Glomerular visceral epithelial cell (primary cell): ENCODE data around the gene PDE3A.
A peak's percentile ranks its signal among the peaks of the same experiment; 100 is the strongest.
"Not testable (repeated sequence)": the region's sequence is repeated elsewhere in the genome, so short reads cannot be mapped to it uniquely, and the experiment has no call there.

ENCODE experiments used
- DNase-seq: peaks from one replicate; pipeline ENCODE4 v3.0.0-alpha.2; 2016; ENCODE audit errors: extremely low spot score

Gene PDE3A

GRCh38 chr12:20374795-20375194 lies 6.5 kb downstream of the PDE3A start:
- DNase-seq, result no peak

DNA sequence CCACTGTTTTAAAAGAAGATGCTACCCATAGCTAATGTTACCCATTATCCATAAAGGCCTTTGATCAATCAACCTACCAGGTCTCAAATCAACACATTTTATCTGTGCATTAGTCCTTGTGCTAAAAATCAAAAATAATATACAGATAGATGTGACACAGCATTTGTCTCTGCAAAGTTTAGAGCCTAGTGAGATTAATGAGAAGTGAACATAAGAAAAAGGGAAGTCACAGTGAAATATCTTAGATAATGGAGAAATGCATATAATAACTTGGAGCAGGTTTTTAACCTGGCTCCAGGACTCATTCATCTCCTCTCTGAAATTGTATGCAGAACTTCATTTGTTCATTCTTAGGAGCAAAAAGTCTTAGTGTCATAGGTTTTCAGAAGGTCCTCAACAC lies 7.2 kb downstream of the PDE3A start:
- DNase-seq, result no peak

GRCh38 chr12:20376984-20377383 lies 8.6 kb downstream of the PDE3A start:
- DNase-seq, result peak; percentile 11

DNA sequence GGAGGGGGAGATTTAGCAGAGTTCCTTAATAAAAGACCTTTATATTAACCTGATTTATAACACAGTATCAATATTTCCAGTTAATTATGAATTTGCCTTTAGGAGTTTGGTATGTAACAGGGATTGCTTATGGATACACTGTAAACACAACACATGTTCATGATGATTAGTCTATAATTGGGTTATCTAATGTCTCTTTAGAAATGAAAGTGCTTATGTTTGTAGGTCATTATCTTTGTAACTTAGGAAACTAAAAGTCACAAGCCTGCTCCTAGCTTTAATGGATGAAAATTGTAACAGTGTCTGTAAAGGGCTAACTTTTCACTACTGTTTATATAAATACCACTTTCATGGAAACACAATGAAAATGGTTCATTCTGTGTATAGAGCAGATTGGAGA lies 9.4 kb downstream of the PDE3A start:
- no peak for DNase-seq

DNA sequence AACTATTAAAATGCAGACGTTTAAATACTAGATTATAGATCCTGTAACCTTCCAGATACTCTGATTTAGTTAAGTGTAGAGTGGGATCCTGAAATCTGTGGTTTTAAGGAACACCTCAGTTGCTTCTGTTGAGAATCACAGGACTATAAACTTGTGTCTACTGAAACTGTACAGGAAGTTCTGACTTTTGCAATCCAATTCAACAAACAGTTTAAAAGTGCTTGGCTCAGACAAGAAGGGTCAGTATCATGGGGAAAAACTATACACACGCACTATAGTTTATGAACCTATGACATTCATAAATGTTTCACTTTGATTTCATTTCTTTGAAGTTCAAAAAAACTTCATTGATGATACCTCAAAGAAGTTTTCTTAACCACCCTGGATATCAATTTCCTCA lies 13.8 kb downstream of the PDE3A start:
- DNase-seq, result no peak

DNA sequence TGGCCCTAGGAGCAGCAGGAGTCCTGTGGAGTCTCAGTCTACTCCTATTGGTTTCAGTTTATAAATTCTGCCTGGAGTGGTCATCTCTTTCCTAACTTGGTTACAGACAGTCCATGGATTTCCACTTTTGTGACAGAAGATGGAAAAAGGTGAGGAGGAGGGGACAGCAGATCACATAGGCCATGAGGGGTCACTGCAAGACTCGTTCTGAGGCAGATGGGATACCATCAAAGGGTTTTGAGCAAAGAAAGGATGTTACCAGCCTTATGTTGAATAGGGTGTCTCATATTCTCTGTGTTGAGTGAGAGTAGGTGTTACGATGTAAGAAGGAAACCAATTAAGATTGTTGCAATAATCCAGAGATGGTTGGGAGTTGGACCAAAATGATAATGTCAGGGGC lies 15.3 kb downstream of the PDE3A start:
- DNase-seq, result no peak

DNA sequence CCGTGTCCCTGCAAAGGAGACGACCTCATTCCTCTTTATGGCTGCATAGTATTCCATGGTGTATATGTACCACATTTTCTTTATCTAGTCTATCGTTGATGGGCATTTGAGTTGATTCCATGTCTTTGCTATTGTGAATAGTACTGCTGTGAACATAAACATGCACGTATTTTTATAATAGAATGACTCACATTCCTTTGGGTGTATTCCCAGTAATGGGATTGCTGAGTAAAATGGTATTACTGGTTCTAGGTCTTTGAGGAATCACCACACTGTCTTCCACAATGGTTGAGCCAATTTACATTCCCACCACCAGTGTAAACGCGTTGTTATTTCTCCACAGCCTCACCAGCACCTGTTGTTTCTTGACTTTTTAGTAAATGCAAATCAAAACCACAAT lies 16.5 kb downstream of the PDE3A start:
- not testable (repeated sequence) for DNase-seq

DNA sequence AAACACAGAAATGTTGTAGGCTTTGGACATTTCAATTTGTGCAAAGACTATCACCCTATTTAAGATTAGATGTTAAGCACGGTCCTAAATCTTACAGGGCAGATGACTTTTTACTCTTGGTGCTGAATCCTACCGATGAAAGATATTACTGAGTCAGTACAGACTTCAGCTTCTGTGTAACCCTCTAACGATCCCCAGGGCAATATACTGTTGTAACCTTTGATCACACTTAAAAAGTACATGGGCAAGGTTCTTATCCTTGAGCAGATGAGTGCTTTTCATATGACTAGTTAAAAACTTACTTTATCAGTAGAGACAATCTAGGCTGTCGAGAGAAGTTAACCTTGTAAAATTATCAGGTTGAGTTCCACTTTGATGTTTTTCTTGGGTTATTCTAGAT lies 22.5 kb downstream of the PDE3A start:
- no peak for DNase-seq

DNA sequence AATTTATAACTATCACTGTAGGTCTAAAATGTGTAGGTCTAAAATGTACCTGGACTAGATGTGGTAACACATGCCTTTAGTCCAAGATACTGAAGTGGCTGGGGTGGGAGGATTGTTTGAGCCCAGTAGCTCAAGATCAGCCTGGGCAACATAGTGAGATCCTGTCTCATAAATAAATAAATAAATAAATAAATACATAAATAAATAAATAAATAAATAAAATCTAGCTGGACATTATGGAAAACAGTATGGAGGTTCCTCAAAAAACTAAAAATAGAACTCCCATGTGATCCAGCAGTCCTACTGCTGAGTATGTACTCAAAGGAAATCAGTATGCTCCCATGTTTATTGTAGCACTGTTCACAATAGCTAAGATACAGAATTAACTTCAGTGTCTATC lies 24.0 kb downstream of the PDE3A start:
- no peak for DNase-seq

DNA sequence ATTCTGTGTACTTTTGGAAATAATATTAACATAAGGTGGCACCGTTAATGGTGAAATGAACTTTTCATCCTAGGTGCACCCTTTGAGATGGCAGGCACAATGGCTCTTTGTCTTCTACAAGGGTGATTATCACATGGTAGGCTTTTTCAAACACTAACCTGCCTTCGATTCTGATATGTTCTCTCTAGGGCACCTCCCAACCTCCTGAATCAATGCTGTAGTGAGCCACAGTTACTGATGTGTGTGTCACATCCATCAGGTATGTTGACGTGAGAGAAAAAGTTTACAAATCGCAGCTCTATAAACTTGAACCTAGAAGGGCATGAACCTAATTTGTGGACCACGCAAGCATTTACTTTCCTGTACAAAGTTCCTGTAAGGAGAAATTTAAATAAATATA lies 25.4 kb downstream of the PDE3A start:
- DNase-seq, result no peak

DNA sequence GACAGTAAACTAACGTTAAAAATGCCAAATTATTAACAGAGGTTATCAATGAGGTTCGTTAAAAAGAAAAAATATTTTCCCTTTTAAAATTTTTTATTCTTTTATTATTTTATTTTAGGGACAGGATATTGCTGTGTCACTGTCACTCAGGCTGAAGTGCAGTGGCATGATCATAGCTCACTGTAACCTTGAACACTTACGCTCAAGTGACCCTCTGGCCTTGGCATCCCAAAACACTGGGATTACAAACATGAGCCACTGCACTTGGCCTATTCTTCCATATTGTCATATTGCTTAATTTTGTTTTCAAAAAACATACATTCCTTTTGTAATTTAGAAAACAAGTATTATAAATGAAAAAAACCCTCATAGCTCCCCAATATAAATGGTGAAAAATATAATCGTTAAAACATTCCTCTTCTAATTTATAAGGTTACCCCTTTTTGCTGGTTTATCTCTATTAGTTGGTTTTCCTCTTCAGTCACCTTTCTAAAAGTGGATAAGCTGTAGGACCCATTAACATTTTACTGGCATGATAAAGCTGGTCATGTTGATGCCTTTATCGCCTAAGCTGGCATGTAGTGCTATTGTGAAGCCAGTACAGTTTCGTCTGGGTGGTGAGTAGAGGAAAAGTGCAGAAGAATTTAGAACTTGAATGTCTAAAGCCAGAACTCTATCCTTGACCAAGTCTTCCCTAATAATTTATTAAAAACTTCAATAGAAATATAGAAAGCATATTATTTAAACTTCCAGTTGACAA lies 27.6 kb downstream of the PDE3A start:
- DNase-seq, result no peak

DNA sequence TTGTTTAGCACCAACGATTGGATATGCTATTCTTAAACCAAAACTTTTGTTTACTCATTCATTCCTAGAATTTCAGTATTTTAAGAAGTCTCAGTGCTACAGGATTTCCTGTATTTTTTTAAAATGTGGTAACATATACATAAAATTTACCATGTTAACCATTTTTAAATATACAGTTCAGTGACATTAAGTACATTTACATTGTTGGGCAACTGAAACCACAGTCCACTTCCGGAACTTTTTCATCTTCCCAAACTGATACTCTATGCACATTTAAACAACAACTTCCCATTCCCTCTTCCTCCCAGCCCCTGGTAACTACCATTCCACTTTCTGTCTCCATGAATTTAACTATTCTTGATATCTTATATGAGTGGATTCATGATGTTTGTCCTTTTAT lies 30.3 kb downstream of the PDE3A start:
- no peak for DNase-seq

GRCh38 chr12:20400003-20400402 lies 31.7 kb downstream of the PDE3A start:
- no peak for DNase-seq

GRCh38 chr12:20403230-20403629 lies 34.9 kb downstream of the PDE3A start:
- no peak for DNase-seq

- peak; percentile 31 for DNase-seq
Observed at GRCh38 chr12:20404576-20405346, 36.4 kb downstream of the PDE3A start.

- DNase-seq, result no peak
Observed at GRCh38 chr12:20409607-20410377, 41.5 kb downstream of the PDE3A start.

DNA sequence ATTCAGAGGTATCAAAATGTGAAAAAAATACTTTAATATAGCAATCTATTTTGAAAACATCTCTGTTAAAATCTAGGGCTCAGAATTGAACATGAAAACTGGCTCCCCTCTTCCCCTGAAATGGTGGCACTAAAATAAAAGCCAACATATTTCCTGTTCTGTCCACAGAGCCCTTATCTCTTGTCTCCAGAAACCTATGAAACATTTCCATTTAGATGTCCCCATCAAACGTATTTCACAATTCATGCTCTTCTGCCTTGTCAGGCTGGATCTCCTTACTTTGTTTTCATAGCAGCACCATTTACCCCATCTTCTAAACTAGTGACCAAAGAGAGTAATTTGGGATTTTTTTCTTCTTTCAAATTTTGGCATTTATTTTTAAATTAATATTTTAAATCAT lies 42.4 kb downstream of the PDE3A start:
- no peak for DNase-seq

- no peak for DNase-seq
Observed at GRCh38 chr12:20411345-20411744, 43.0 kb downstream of the PDE3A start.

- DNase-seq, result no peak
Observed at GRCh38 chr12:20415028-20415427, 46.7 kb downstream of the PDE3A start.

DNA sequence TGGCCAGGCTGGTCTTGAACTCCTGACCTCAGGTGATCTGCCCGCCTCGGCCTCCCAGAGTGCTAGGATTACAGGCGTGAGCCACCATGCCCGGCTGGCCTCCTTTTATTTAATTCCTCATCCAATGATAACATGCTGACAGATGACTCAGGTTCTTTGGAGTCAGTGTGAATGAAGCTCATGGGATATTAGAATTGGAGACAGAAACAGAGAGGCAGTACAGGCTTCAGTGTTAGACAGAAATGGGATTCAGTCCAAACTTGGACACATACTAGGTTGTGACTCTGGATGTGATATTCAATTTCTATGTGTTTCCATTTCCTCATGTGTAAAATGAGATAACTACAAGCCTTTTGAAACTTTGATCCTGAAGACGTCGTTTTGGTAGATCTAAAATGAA lies 47.3 kb downstream of the PDE3A start:
- DNase-seq, result no peak

DNA sequence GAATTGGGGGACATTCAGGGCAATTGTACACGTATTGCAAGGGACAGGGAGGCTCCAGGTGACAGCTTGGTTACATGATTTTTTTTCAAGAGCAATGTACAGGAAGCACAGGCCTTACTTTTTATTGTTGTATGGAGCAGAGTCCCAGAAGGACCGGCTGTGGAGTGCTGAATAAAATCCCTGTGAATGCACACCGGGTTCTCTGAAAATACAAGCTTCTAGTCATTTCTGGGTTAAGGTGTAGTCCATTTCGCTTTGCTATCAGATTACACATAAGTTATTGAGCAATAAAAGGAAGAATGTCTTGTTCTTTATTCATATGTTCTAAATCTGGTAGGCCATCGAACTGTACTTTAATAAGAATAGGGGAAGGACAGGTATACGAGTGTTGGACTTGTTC lies 52.2 kb downstream of the PDE3A start:
- no peak for DNase-seq

DNA sequence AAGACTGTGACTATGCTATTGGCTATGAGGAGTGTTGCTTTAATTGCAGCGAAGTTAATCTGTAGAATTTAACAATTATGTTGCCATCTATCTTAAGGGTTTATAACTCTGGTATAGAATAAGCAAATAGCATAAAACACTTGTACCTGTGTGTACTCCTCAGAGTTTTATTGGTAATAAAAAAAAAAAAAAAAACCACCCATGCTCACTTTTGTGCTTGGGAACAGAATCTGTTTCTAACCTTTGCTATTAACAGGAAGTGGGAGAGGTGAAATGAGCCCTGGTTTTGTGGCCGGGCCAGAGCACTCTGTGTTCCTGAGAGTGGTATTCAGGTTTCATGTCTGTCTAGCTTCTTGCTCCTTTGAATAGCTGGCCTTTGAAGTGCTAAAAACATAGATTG lies 53.1 kb downstream of the PDE3A start:
- DNase-seq, result no peak

- no peak for DNase-seq
Observed at GRCh38 chr12:20423557-20423956, 55.2 kb downstream of the PDE3A start.
